Omental fat pad (tissue), 4 donors: ENCODE data around the gene TCF7L2. TPM values are rescaled to one million over a fixed set of nuclear protein-coding genes. Genes with fewer than 3 reads are reported as not detected.

ENCODE experiments used
- ATAC-seq: fragments of 150-250 bp; one replicate; pipeline ENCODE4 v1.9.1; 2016; ENCODE audit warnings: mild to moderate bottlenecking, moderate library complexity; ENCODE audit not compliant: low FRiP score
- DNase-seq: peaks from one replicate; pipeline ENCODE4 v3.0.0-alpha.2; 2019; ENCODE audit warnings: low spot score
- CTCF ChIP-seq, 3 donors: fragments of 450-650 bp; IDR thresholded peaks; one replicate each; pipeline ENCODE4 v1.5.1; 2016 to 2017; ENCODE audit warnings: antibody characterized with exemption in 3 of 3, mild to moderate bottlenecking in 3 of 3, moderate library complexity in 2 of 3
- total RNA-seq, 4 donors: library from RNA; depleted of rRNA; stranded (reverse); fragments of >200 nt; gene quantifications; one replicate each; pipeline ENCODE4 v1.1.0, GENCODE V29; 2016

TCF7L2 gene
- total RNA-seq, 4 donors from 2014 or later = 22.5 to 30.6 (median 28.5) TPM

GRCh38 chr10:113088194-113088593, 138.1 kb downstream of the TCF7L2 start:
- no peak for ATAC-seq
- no peak for DNase-seq
- no peak for TF ChIP-seq CTCF (IDR thresholded peaks at IDR 0.05)

GRCh38 chr10:113089551-113089950, 139.5 kb downstream of the TCF7L2 start:
- ATAC-seq = no peak
- no peak for TF ChIP-seq CTCF (IDR thresholded peaks at IDR 0.05)
- no peak for DNase-seq

- ATAC-seq (no peak), DNase-seq (no peak)
- TF ChIP-seq CTCF (IDR thresholded peaks at IDR 0.05) = no peak
These were observed 141.9 kb downstream of the TCF7L2 start for GRCh38 chr10:113091920-113092319.

- no peak for DNase-seq
- ATAC-seq = no peak
These were observed 143.4 kb downstream of the TCF7L2 start for GRCh38 chr10:113093188-113094113.

GRCh38 chr10:113094114-113094486, 144.1 kb downstream of the TCF7L2 start:
- ATAC-seq (no peak), DNase-seq (no peak)
- no peak for TF ChIP-seq CTCF (IDR thresholded peaks at IDR 0.05)

More at GRCh38 chr10:113093188-113094113, 143.4 kb downstream of the TCF7L2 start:
- TF ChIP-seq CTCF (IDR thresholded peaks at IDR 0.05) = no peak

GRCh38 chr10:113095419-113096127, 145.5 kb downstream of the TCF7L2 start:
- ATAC-seq = no peak
- no peak for DNase-seq
- no peak for TF ChIP-seq CTCF (IDR thresholded peaks at IDR 0.05)
